Measurements from ENCODE around the gene TRAF3IP1. TPM values are rescaled to one million over a fixed set of nuclear protein-coding genes. Genes with fewer than 3 reads are reported as not detected.

TRAF3IP1 gene
- total and polyA plus RNA-seq, 2 donors (not counting 1 experiment from before 2014, with no cell fraction given), result 3.9 to 9.2 TPM

DNA sequence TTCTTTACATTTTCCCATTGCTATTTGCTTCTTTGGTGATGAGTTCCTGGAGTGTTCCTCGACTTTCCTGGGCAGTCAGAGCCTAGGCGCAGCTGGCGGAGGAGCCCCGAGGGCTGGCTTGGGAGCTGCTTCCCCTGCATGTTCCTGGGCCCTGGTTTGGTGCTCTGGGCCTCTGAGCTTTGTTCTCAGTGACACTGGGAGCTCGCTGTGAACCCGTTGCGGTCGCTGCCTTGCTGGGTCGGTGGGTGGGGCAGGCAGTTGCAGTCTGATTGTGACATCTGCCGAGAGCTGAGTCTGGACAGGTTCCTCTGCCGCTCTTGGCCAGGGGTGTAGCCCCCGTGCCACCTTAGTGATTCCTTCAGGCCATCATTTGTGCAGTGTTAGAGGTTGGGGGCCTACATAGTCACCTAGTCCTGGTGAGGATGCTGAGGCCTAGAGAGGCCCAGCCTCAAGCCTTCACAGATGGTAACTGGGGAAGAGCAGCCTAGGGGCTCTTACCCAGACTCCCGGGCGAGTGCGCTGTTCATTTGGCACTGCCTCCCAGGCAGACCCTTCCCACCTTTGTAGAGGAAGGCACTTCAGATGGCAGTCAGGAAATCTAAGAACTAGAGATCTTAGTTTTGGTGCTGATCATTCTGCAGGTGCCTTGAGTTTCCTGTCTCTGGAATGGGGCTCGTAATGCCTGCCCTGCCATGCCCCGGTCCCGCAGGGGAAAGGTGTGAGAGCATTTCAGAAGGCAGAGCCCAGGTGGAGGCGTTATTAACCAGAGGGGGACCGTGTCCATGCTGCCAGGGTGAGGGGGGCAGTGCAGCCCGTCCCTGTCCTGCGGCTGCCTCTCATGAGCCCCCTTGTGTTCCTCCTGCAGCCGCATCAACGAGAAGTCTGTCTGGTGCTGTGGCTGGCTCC lies 114.8 kb downstream of the TRAF3IP1 start:
- H3K9ac ChIP-seq (ENCODE audit: insufficient read depth, low read length), result peak overlapping the region; percentile 38
- H3K4me1 ChIP-seq (ENCODE audit: control insufficient read depth, extremely low read depth, insufficient read depth, low read length), result peaks cover 27% of the 10 kb centered on the region
- peak overlapping the region; percentile 9 for H3K4me2 ChIP-seq (ENCODE audit: extremely low read depth, insufficient read depth, low read length)
- peaks cover 79% of the 10 kb centered on the region for H3K79me2 ChIP-seq (ENCODE audit: control insufficient read depth, insufficient read depth, low read length)
- TF ChIP-seq EZH2 (IDR thresholded peaks at IDR 0.05; ENCODE audit: low read length, missing control alignments), result no peak
- TF ChIP-seq, protein P1, sequence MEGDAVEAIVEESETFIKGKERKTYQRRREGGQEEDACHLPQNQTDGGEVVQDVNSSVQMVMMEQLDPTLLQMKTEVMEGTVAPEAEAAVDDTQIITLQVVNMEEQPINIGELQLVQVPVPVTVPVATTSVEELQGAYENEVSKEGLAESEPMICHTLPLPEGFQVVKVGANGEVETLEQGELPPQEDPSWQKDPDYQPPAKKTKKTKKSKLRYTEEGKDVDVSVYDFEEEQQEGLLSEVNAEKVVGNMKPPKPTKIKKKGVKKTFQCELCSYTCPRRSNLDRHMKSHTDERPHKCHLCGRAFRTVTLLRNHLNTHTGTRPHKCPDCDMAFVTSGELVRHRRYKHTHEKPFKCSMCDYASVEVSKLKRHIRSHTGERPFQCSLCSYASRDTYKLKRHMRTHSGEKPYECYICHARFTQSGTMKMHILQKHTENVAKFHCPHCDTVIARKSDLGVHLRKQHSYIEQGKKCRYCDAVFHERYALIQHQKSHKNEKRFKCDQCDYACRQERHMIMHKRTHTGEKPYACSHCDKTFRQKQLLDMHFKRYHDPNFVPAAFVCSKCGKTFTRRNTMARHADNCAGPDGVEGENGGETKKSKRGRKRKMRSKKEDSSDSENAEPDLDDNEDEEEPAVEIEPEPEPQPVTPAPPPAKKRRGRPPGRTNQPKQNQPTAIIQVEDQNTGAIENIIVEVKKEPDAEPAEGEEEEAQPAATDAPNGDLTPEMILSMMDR (conservative IDR thresholded peaks at IDR 0.05 in 1 of 2, IDR thresholded peaks at IDR 0.05 in 1 of 2; ENCODE audit: low read depth in 1 of 2, low read length in 2 of 2), result no peak
- no peak for DNase-seq (ENCODE audit: low read depth in 2 of 2)
- no peaks in the 10 kb centered on the region for H3K9me3 ChIP-seq (ENCODE audit: control insufficient read depth, insufficient read depth, low read depth, low read length)
- no peaks in the 10 kb centered on the region for H3K27me3 ChIP-seq (ENCODE audit: control insufficient read depth, insufficient read depth, low read length)
- no peaks in the 10 kb centered on the region for H4K20me1 ChIP-seq (ENCODE audit: control insufficient read depth, extremely low read depth, insufficient read depth, low read length)
- H3K36me3 ChIP-seq (ENCODE audit: control insufficient read depth, insufficient read depth, low read length), result peaks cover 11% of the 10 kb centered on the region
- H3K27ac ChIP-seq (ENCODE audit: insufficient read depth, low read length), result peak overlapping the region; percentile 93
- H3K4me3 ChIP-seq (replicated peaks in 1 of 4; ENCODE audit: control extremely low read depth in 1 of 4, insufficient read depth in 1 of 4, low read depth in 3 of 4, low read length in 4 of 4), result no peak overlapping the region
- no peak overlapping the region for H2AFZ ChIP-seq (ENCODE audit: low read length)

DNA sequence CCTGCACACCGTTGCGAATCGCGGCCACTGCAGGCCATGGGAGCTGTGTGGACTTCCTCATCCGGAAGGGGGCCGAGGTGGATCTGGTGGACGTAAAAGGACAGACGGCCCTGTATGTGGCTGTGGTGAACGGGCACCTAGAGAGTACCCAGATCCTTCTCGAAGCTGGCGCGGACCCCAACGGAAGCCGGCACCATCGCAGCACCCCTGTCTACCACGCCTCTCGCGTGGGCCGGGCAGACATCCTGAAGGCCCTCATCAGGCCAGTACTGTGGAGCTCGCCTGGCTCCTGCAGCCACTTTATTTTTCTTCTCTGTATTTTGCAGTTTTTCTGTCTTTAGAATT lies 115.4 kb downstream of the TRAF3IP1 start:
- Histone ChIP-seq H2AFZ (ENCODE audit: low read length) (no peak overlapping the region), H3K9me3 (ENCODE audit: control insufficient read depth, insufficient read depth, low read depth, low read length) (no peaks in the 10 kb centered on the region), H3K4me1 (ENCODE audit: control insufficient read depth, extremely low read depth, insufficient read depth, low read length) (peaks cover 28% of the 10 kb centered on the region), H3K4me2 (ENCODE audit: extremely low read depth, insufficient read depth, low read length) (no peak overlapping the region), H3K36me3 (ENCODE audit: control insufficient read depth, insufficient read depth, low read length) (peaks cover 11% of the 10 kb centered on the region), H3K27ac (ENCODE audit: insufficient read depth, low read length) (peak overlapping the region; percentile 93), H4K20me1 (ENCODE audit: control insufficient read depth, extremely low read depth, insufficient read depth, low read length) (no peaks in the 10 kb centered on the region), H3K4me3 (replicated peaks in 1 of 4; ENCODE audit: control extremely low read depth in 1 of 4, insufficient read depth in 1 of 4, low read depth in 3 of 4, low read length in 4 of 4) (no peak overlapping the region), H3K9ac (ENCODE audit: insufficient read depth, low read length) (no peak overlapping the region), H3K27me3 (ENCODE audit: control insufficient read depth, insufficient read depth, low read length) (no peaks in the 10 kb centered on the region), H3K79me2 (ENCODE audit: control insufficient read depth, insufficient read depth, low read length) (peaks cover 79% of the 10 kb centered on the region)
- no peak for TF ChIP-seq EZH2 (IDR thresholded peaks at IDR 0.05; ENCODE audit: low read length, missing control alignments)
- TF ChIP-seq, protein P1 (conservative IDR thresholded peaks at IDR 0.05 in 1 of 2, IDR thresholded peaks at IDR 0.05 in 1 of 2; ENCODE audit: low read depth in 1 of 2, low read length in 2 of 2), result no peak
- DNase-seq (ENCODE audit: low read depth in 2 of 2), result no peak

DNA sequence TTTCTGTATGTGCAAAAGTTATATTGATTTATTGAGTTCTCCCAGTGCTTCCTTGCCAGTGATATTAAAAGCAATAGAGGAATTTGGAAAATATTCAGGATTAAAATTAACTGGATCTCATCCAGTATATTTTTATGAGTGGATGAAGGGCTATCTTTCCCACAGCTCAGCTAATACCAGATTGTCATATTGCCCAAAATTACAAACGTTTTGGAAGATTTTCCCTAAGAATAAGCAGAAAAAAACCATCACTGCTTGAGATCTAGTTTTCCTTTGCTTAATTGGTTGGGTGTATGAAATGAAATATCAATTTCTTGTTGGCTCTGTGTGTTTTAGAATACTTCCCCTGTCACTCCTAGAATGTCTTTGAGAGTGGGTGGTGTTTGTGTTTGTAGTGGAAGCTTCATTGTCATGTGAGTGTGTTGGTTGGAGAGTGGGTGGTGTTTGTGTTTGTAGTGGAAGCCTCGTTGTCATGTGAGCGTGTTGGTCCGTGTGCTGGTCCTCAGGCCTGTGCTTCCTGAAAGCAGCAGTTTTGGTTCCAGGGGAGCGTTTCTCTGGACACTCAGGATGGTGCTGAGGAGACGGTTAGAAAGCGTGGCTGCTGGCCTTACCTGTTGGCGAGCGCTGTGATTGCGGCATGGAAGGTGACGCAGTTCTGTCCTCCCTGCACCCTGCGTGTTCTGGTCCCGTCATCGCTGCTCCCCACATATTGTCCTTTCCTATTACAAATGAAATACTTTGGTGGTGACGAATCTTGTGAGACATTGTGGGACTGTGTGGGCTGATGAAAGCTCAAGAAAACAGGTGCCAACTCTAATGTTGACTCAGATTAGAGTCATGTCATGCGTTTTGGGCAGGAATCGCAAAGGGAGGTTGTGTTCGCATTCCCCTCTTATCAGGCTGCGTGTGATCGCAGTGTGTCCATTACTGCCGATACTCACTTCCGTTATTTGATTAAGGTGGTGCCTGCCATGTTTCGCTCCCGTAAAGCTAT lies 118.8 kb downstream of the TRAF3IP1 start:
- no peaks in the 10 kb centered on the region for H4K20me1 ChIP-seq (ENCODE audit: control insufficient read depth, extremely low read depth, insufficient read depth, low read length)
- H3K4me3 ChIP-seq (replicated peaks in 1 of 4; ENCODE audit: control extremely low read depth in 1 of 4, insufficient read depth in 1 of 4, low read depth in 3 of 4, low read length in 4 of 4), result peak overlapping the region in 2 of 4 experiments; percentile 7 to 21
- peak overlapping the region; percentile 28 for H3K4me2 ChIP-seq (ENCODE audit: extremely low read depth, insufficient read depth, low read length)
- TF ChIP-seq, protein P1 (conservative IDR thresholded peaks at IDR 0.05 in 1 of 2, IDR thresholded peaks at IDR 0.05 in 1 of 2; ENCODE audit: low read depth in 1 of 2, low read length in 2 of 2), result no peak
- TF ChIP-seq EZH2 (IDR thresholded peaks at IDR 0.05; ENCODE audit: low read length, missing control alignments), result no peak
- H3K27me3 ChIP-seq (ENCODE audit: control insufficient read depth, insufficient read depth, low read length), result no peaks in the 10 kb centered on the region
- peak overlapping the region; percentile 51 for H3K9ac ChIP-seq (ENCODE audit: insufficient read depth, low read length)
- no peak overlapping the region for H2AFZ ChIP-seq (ENCODE audit: low read length)
- peak overlapping the region; percentile 98 for H3K27ac ChIP-seq (ENCODE audit: insufficient read depth, low read length)
- H3K36me3 ChIP-seq (ENCODE audit: control insufficient read depth, insufficient read depth, low read length), result peaks cover 7% of the 10 kb centered on the region
- H3K79me2 ChIP-seq (ENCODE audit: control insufficient read depth, insufficient read depth, low read length), result peaks cover 81% of the 10 kb centered on the region
- DNase-seq (ENCODE audit: low read depth in 2 of 2), result peak; percentile 96 to 99
- H3K9me3 ChIP-seq (ENCODE audit: control insufficient read depth, insufficient read depth, low read depth, low read length), result no peaks in the 10 kb centered on the region
- H3K4me1 ChIP-seq (ENCODE audit: control insufficient read depth, extremely low read depth, insufficient read depth, low read length), result peaks cover 23% of the 10 kb centered on the region
